ENCODE measurements around the gene TUBG1.
A peak's percentile ranks its signal among the peaks of the same experiment; 100 is the strongest.

Gene TUBG1

DNA sequence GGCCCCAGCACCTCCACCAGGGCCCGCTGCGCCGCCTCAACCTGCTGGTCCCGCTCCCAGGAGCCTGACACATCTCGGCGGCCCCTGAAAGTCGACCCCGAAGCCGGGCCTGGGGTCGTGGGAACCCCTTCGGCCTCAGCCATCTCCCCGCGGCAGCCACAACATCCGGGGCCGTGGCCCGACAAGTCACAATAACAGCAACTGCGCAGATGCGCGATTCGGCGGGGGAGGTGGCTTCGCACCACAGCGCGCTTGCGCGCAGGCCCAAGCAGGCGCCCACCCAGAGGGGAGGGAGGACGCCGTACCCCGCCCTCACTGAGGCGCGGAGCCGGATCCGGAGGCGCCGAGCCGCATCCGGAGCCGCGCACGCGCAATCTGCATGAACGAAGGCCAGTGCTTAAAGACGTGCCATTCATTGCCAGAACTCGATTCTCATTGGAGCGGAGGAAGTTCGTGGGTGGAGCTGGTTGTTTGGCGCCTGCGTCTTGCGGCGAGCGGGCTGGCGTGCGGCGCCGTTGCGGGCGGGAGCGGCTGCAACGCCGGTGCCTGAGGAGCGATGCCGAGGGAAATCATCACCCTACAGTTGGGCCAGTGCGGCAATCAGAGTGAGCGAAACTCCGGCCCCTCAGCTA, at the start of gene TUBG1, which contains the start of gene RETREG3:
TSS of gene TUBG1 (plus strand) at position 502 of the 632 bp plus-strand sequence. CDS start at position 557, 55 bp downstream.
TSS of gene RETREG3 (minus strand) at position 193 of the 632 bp plus-strand sequence. CDS start at position 143, 50 bp downstream.
- H3K4me3 Mint-ChIP-seq = peak within 1 kb of the TSS; percentile 95 to 99
- H3K9me3 Mint-ChIP-seq = no peaks in the 10 kb centered on the region
- H3K27me3 Mint-ChIP-seq = no peaks in the 10 kb centered on the region
- H3K27ac Mint-ChIP-seq = peak within 1 kb of the TSS; percentile 95 to 98
- ATAC-seq (peak; percentile 94), DNase-seq (peak; percentile 99 to 100)
- peaks cover 38% of the 10 kb centered on the region for H3K4me1 Mint-ChIP-seq

DNA sequence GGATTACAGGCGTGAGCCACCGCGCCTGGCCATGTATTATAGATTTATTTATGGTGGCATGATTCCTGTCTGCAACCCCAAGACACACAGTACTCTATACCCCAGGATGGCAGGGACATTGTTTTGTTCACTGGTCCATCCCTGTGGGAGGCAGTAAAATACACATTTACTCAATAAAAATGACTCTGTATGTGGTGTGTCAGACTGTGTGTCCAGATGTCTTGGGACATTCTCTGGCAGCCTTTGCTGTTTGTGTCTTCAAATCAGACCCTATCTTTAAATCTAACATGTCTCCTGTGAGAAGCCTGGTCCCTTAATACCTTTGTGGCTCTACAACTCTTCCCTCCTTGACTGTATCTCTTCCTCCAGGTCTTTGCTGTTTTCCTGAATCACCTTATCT, 49.2 kb upstream of the TUBG1 start:
- DNase-seq = no peak
- peak overlapping the region in 1 of 2 donors; percentile 36 for H3K27ac Mint-ChIP-seq

DNA sequence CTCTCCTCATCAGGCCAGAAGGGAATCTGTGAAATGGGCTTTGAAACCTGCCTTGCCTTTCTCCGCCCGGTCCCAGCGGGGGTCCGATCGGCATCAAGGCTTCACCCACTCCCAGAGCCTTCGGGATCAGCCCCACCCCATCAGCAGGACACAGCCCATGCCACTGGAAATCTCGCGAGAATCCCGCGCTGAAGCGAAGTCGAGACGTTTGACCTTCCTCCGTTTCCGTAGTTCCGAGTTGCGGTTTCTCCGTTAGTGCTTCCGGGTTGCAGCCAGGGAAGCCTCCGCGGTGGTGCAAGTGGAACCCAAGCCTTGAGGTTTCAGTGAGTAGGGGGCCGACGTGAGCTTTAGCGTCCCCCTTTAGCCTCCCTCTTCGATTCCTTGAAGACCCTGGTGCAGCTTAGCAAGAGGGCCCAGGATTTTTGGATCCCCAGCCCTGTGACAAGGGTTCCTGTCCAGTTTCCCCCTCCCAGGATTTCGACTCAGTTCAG, 47.5 kb upstream of the TUBG1 start, which contains the start of gene COASY:
TSS of gene COASY (plus strand) at position 252 of the 491 bp plus-strand sequence. CDS start 475 bp downstream, outside the sequence.
- peak within 1 kb of the TSS; percentile 97 to 99 for H3K27ac Mint-ChIP-seq
- peak within 1 kb of the TSS; percentile 93 to 98 for H3K4me3 Mint-ChIP-seq
- ATAC-seq = peak; percentile 80
- H3K9me3 Mint-ChIP-seq = no peaks in the 10 kb centered on the region
- H3K4me1 Mint-ChIP-seq = peaks cover 58% of the 10 kb centered on the region
- H3K27me3 Mint-ChIP-seq = no peaks in the 10 kb centered on the region
- DNase-seq = peak; percentile 89 to 94

More for the DNA sequence above, 49.2 kb upstream of the TUBG1 start:
- ATAC-seq = no peak
- no peaks in the 10 kb centered on the region for H3K27me3 Mint-ChIP-seq
- H3K4me1 Mint-ChIP-seq = peaks cover 55% of the 10 kb centered on the region
- H3K9me3 Mint-ChIP-seq = no peaks in the 10 kb centered on the region
- no peak overlapping the region for H3K4me3 Mint-ChIP-seq

DNA sequence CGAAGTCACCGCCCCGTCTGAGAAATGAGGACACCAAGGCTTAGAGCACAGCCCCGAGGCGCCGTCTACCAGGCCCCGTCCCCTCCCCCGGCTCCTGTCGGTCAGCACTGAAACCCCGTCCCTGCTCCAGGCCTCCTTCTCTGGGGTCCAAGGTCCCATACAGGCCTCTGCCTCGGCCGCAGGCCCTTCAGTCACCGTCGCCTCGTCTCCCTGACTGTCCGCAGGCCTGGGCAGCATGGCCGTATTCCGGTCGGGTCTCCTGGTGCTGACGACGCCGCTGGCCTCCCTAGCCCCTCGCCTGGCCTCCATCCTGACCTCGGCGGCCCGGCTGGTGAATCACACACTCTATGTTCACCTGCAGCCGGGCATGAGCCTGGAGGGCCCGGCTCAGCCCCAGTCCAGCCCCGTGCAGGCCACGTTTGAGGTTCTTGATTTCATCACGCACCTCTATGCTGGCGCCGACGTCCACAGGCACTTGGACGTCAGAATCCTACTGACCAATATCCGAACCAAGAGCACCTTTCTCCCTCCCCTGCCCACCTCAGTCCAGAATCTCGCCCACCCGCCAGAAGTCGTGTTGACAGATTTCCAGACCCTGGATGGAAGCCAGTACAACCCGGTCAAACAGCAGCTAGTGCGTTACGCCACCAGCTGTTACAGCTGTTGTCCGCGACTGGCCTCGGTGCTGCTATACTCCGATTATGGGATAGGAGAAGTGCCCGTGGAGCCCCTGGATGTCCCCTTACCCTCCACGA, 46.9 kb upstream of the TUBG1 start:
- no peaks in the 10 kb centered on the region for H3K9me3 Mint-ChIP-seq
- H3K27ac Mint-ChIP-seq = peak overlapping the region; percentile 97 to 99
- H3K4me3 Mint-ChIP-seq = peak overlapping the region; percentile 93 to 98
- DNase-seq (no peak), ATAC-seq (peak; percentile 4)
- no peaks in the 10 kb centered on the region for H3K27me3 Mint-ChIP-seq
- peaks cover 62% of the 10 kb centered on the region for H3K4me1 Mint-ChIP-seq

DNA sequence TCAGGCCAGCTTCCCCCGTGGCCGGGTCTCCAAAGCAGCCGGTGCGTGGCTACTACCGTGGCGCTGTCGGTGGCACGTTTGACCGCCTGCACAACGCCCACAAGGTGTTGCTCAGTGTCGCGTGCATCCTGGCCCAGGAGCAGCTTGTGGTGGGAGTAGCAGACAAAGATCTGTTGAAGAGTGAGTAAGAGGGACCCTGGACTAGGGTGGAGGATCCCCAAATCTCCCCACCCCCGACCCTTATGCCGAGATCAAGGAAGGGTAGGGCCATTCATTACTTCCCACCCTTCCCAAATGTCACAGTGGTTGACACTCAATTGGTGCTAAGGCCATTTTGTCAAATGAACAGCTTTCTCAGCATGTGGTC, 46.4 kb upstream of the TUBG1 start:
- no peak for DNase-seq
- Mint-ChIP-seq H3K27ac (peak overlapping the region; percentile 81 to 99), H3K27me3 (no peaks in the 10 kb centered on the region), H3K4me3 (peak overlapping the region; percentile 93 to 98), H3K4me1 (peaks cover 68% of the 10 kb centered on the region), H3K9me3 (no peaks in the 10 kb centered on the region)
- ATAC-seq = no peak

GRCh38 chr17:42563543-42563942, 45.9 kb upstream of the TUBG1 start:
- ATAC-seq (no peak), DNase-seq (no peak)
- H3K9me3 Mint-ChIP-seq = no peaks in the 10 kb centered on the region
- peaks cover 71% of the 10 kb centered on the region for H3K4me1 Mint-ChIP-seq
- H3K27me3 Mint-ChIP-seq = no peaks in the 10 kb centered on the region
- peak overlapping the region; percentile 93 to 98 for H3K4me3 Mint-ChIP-seq
- H3K27ac Mint-ChIP-seq = peak overlapping the region in 1 of 2 donors; percentile 23

GRCh38 chr17:42563950-42564349, 45.5 kb upstream of the TUBG1 start:
- Mint-ChIP-seq H3K4me3 (peak overlapping the region; percentile 93 to 98), H3K9me3 (no peaks in the 10 kb centered on the region), H3K4me1 (peaks cover 75% of the 10 kb centered on the region), H3K27me3 (no peaks in the 10 kb centered on the region), H3K27ac (peak overlapping the region; percentile 23 to 71)
- DNase-seq = no peak
- no peak for ATAC-seq

DNA sequence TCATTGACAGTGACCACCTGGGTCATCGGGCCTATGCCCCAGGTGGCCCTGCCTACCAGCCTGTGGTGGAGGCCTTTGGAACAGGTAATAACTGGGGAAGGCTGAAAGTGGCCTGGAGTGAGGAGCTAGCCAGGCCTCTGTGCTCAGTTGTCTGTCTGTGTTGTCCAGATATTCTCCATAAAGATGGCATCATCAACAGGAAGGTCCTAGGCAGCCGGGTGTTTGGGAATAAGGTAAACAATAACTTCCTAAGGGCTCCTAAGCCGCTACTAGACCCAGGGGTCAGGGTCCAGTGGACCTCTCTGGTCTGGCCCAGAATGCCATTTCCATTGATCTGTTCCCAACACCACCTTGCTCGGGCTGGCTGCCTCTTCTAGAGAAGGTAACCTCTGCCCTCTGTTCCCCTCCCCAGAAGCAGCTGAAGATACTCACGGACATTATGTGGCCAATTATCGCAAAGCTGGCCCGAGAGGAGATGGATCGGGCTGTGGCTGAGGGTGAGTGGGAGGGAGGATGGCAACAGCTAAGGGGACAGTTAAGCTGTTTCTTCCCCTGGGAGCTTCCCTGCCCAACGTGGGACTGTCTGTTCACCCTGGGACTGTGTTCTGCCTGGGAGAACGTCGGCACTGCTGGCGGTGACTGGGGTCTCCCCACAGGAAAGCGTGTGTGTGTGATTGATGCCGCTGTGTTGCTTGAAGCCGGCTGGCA, 44.5 kb upstream of the TUBG1 start:
- Mint-ChIP-seq H3K9me3 (no peaks in the 10 kb centered on the region), H3K27me3 (no peaks in the 10 kb centered on the region), H3K4me3 (no peak overlapping the region), H3K4me1 (peaks cover 85% of the 10 kb centered on the region), H3K27ac (no peak overlapping the region)
- no peak for DNase-seq
- ATAC-seq = no peak

DNA sequence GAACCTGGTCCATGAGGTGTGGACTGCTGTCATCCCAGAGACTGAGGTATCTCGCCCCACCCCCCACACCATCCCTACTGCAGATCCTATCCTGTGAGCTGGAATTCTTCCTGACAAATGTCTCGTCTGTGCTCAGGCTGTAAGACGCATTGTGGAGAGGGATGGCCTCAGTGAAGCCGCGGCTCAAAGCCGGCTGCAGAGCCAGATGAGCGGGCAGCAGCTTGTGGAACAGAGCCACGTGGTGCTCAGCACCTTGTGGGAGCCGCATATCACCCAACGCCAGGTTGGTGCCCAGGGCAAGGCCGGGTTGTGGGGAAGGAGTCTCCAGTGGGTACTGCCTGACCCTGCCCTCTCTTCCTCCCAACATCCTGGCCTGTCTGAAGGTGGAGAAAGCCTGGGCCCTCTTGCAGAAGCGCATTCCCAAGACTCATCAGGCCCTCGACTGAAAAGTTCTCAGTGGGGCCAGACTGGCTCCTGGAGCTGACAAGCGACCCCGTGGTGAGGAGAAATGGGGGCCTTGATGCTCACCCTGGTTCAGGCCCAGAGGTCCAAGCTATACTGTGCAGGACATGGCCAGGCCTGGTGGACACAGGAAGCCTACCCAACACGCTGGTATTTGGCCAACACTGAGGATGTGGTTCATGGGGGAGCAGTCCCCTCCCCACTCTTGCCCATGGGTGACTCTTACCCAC, 43.8 kb upstream of the TUBG1 start:
- H3K27ac Mint-ChIP-seq = peak overlapping the region in 1 of 2 donors; percentile 95
- ATAC-seq (no peak), DNase-seq (no peak)
- H3K4me1 Mint-ChIP-seq = peaks cover 86% of the 10 kb centered on the region
- no peaks in the 10 kb centered on the region for H3K9me3 Mint-ChIP-seq
- H3K4me3 Mint-ChIP-seq = peak overlapping the region; percentile 93 to 94
- H3K27me3 Mint-ChIP-seq = no peaks in the 10 kb centered on the region

- no peak for DNase-seq
- no peaks in the 10 kb centered on the region for H3K27me3 Mint-ChIP-seq
- peak overlapping the region; percentile 93 to 94 for H3K4me3 Mint-ChIP-seq
- no peak for ATAC-seq
- peak overlapping the region; percentile 93 to 95 for H3K27ac Mint-ChIP-seq
- no peaks in the 10 kb centered on the region for H3K9me3 Mint-ChIP-seq
- H3K4me1 Mint-ChIP-seq = peaks cover 90% of the 10 kb centered on the region
These were observed 43.1 kb upstream of the TUBG1 start for GRCh38 chr17:42566215-42566882.

- Mint-ChIP-seq H3K27ac (peak within 1 kb of the TSS; percentile 93 to 95), H3K4me1 (peaks cover 89% of the 10 kb centered on the region), H3K27me3 (no peaks in the 10 kb centered on the region), H3K4me3 (peak within 1 kb of the TSS; percentile 93 to 94), H3K9me3 (no peaks in the 10 kb centered on the region)
- ATAC-seq (peak; percentile 82), DNase-seq (peak; percentile 92 to 94)
These were observed 42.5 kb upstream of the TUBG1 start, which contains the start of gene MLX for GRCh38 chr17:42566883-42567573. Gene MLX (plus strand): TSS chr17:42567100. CDS start chr17:42567125, 25 bp downstream.

DNA sequence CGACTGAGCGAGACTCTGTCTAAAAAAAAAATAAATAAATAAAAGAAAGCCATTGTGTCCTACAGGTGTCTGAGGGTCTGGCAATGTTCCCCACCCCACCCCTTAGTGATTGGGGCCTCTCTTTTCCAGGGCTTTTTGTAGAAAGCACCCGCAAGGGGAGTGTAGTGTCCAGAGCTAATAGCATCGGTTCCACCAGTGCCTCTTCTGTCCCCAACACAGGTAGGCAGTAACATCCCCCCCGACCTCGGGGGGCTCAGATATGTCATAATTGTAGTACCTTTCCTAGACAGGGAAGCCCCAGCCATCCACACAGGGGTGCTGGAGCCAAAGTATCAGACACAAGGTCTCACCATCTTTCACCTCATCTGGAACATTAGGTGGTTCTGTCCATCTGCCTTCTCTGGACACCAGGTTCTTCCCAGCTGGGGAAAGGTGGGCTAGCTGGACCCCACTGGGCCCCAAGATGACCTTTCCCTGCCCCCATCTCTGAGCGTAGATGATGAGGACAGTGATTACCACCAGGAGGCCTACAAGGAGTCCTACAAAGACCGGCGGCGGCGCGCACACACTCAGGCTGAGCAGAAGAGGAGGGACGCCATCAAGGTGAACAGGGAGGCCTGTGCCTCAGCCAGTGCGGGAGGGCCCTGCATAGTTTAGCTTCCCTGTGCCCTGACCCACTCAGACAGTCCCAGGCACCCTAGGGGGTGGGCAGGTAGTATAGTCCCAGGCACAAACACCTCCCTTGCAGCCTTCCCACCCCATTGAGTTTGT, 41.0 kb upstream of the TUBG1 start:
- Mint-ChIP-seq H3K4me3 (peak overlapping the region; percentile 46 to 94), H3K9me3 (no peaks in the 10 kb centered on the region), H3K4me1 (peaks cover 90% of the 10 kb centered on the region), H3K27me3 (no peaks in the 10 kb centered on the region), H3K27ac (peak overlapping the region in 1 of 2 donors; percentile 95)
- ATAC-seq (no peak), DNase-seq (no peak)

- Mint-ChIP-seq H3K27me3 (no peaks in the 10 kb centered on the region), H3K4me1 (peaks cover 88% of the 10 kb centered on the region), H3K9me3 (no peaks in the 10 kb centered on the region), H3K4me3 (no peak overlapping the region), H3K27ac (peak overlapping the region in 1 of 2 donors; percentile 63)
- DNase-seq (no peak), ATAC-seq (no peak)
These were observed 37.9 kb upstream of the TUBG1 start for GRCh38 chr17:42571435-42572225.

All from stimulated activated naive CD8-positive, alpha-beta T cell treated with anti-CD3 and anti-CD28 coated beads, Interleukin-15, amount 100 ng/mL, for 72 hours (primary cell).